ENCODE measurements around the gene RBBP8NL. TPM values are rescaled to one million over a fixed set of nuclear protein-coding genes. Genes with fewer than 3 reads are reported as not detected.

The RBBP8NL gene
- total RNA-seq, 4 donors from 2014 or later, result 1.1 to 6.0 (median 4.6) TPM

GRCh38 chr20:62424249-62425107 is 2.9 kb downstream of the RBBP8NL start:
- intact Hi-C loops (cut with DNase I), result no loop called here
- Histone ChIP-seq H3K27me3 (no peaks in the 10 kb centered on the region), H3K36me3 (no peaks in the 10 kb centered on the region), H3K9me3 (no peaks in the 10 kb centered on the region), H3K4me1 (peaks cover 39 to 51% of the 10 kb centered on the region in 2 donors), H3K27ac (peak overlapping the region in 2 of 3 donors; percentile 29 to 33), H3K4me3 (replicated peaks in 1 of 3) (no peak overlapping the region)
- peak; percentile 67 to 73 for DNase-seq
- no peak for TF ChIP-seq POLR2A (IDR thresholded peaks at IDR 0.05)
- 45 to 61% methylated on average over 9 to 22 of the region's 23 CpGs for WGBS, 2 donors

GRCh38 chr20:62423326-62423706 is 4.0 kb downstream of the RBBP8NL start:
- intact Hi-C loops (cut with DNase I), result no loop called here
- WGBS, 2 donors, result 47 to 73% methylated on average over 4 to 5 of the region's 10 CpGs
- H3K36me3 ChIP-seq, result no peaks in the 10 kb centered on the region
- H3K9me3 ChIP-seq, result no peaks in the 10 kb centered on the region
- H3K4me1 ChIP-seq, result peaks cover 37 to 46% of the 10 kb centered on the region in 2 donors
- H3K27ac ChIP-seq, result no peak overlapping the region
- no peaks in the 10 kb centered on the region for H3K27me3 ChIP-seq
- H3K4me3 ChIP-seq (replicated peaks in 1 of 3), result no peak overlapping the region
- TF ChIP-seq POLR2A (IDR thresholded peaks at IDR 0.05) (no peak), CTCF (IDR thresholded peaks at IDR 0.05) (no peak)
- no peak for DNase-seq

GRCh38 chr20:62422636-62423325 is 4.6 kb downstream of the RBBP8NL start:
- intact Hi-C loops (cut with DNase I), result no loop called here
- Histone ChIP-seq H3K4me3 (replicated peaks in 1 of 3) (no peak overlapping the region), H3K9me3 (no peaks in the 10 kb centered on the region), H3K36me3 (no peaks in the 10 kb centered on the region), H3K27me3 (no peaks in the 10 kb centered on the region), H3K27ac (no peak overlapping the region), H3K4me1 (peaks cover 32 to 41% of the 10 kb centered on the region in 2 donors)
- DNase-seq, result no peak
- TF ChIP-seq POLR2A (IDR thresholded peaks at IDR 0.05), result no peak
- TF ChIP-seq CTCF (IDR thresholded peaks at IDR 0.05), result no peak
- 84% methylated on average over 17 to 20 of the region's 20 CpGs for WGBS, 2 donors

- intact Hi-C loops (cut with DNase I), result no loop called here
- H3K27me3 ChIP-seq, result no peaks in the 10 kb centered on the region
- no peak for TF ChIP-seq CTCF (IDR thresholded peaks at IDR 0.05)
- no peak for TF ChIP-seq POLR2A (IDR thresholded peaks at IDR 0.05)
- 97 to 100% methylated on average over 4 to 6 of the region's 6 CpGs for WGBS, 2 donors
- no peak for DNase-seq
- H3K4me3 ChIP-seq (replicated peaks in 1 of 3), result no peak overlapping the region
- peaks cover 23 to 32% of the 10 kb centered on the region in 2 donors for H3K4me1 ChIP-seq
- H3K27ac ChIP-seq, result no peak overlapping the region
- no peaks in the 10 kb centered on the region for H3K9me3 ChIP-seq
- no peaks in the 10 kb centered on the region for H3K36me3 ChIP-seq
Measured at GRCh38 chr20:62421716-62421990, 5.7 kb downstream of the RBBP8NL start.

- Histone ChIP-seq H3K4me1 (peaks cover 18 to 26% of the 10 kb centered on the region in 2 donors), H3K36me3 (no peaks in the 10 kb centered on the region), H3K27me3 (no peaks in the 10 kb centered on the region), H3K9me3 (no peaks in the 10 kb centered on the region), H3K27ac (no peak overlapping the region), H3K4me3 (replicated peaks in 1 of 3) (no peak overlapping the region)
- TF ChIP-seq CTCF (IDR thresholded peaks at IDR 0.05), result no peak
- TF ChIP-seq POLR2A (IDR thresholded peaks at IDR 0.05), result no peak
- DNase-seq, result no peak
- intact Hi-C loops (cut with DNase I), result no loop called here
- WGBS, 2 donors, result 85 to 87% methylated on average over 17 to 21 of the region's 24 CpGs
Measured at GRCh38 chr20:62420846-62421715, 6.3 kb downstream of the RBBP8NL start.
